ENCODE results near the gene ESPN.

ESPN gene

DNA sequence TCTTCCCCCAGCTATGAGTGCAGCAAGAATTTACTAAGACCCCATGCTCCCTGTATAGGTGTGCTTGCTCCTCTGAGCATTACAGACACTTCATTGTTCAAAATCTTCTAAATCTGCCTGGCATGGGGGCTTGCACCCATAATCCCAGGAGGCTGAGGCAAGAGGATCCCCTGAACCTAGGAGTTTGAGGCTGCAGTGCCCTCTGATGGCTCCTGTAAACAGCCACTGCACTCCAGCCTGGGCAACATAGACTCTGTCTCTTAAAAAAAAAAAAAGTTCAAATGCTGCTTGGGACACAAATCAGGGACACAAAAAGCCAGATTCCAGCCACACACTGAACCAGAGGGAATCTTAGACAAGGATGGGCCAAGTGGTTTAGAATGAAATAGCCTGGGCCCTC lies 27.6 kb upstream of the ESPN start:
- TF ChIP-seq, protein P1, sequence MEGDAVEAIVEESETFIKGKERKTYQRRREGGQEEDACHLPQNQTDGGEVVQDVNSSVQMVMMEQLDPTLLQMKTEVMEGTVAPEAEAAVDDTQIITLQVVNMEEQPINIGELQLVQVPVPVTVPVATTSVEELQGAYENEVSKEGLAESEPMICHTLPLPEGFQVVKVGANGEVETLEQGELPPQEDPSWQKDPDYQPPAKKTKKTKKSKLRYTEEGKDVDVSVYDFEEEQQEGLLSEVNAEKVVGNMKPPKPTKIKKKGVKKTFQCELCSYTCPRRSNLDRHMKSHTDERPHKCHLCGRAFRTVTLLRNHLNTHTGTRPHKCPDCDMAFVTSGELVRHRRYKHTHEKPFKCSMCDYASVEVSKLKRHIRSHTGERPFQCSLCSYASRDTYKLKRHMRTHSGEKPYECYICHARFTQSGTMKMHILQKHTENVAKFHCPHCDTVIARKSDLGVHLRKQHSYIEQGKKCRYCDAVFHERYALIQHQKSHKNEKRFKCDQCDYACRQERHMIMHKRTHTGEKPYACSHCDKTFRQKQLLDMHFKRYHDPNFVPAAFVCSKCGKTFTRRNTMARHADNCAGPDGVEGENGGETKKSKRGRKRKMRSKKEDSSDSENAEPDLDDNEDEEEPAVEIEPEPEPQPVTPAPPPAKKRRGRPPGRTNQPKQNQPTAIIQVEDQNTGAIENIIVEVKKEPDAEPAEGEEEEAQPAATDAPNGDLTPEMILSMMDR (IDR thresholded peaks at IDR 0.05; ENCODE audit: low read depth, low read length, missing control alignments), result no peak
- no peak for DNase-seq (ENCODE audit: low read depth)
- H3K4me3 ChIP-seq (ENCODE audit: low read depth, low read length), result no peak overlapping the region

DNA sequence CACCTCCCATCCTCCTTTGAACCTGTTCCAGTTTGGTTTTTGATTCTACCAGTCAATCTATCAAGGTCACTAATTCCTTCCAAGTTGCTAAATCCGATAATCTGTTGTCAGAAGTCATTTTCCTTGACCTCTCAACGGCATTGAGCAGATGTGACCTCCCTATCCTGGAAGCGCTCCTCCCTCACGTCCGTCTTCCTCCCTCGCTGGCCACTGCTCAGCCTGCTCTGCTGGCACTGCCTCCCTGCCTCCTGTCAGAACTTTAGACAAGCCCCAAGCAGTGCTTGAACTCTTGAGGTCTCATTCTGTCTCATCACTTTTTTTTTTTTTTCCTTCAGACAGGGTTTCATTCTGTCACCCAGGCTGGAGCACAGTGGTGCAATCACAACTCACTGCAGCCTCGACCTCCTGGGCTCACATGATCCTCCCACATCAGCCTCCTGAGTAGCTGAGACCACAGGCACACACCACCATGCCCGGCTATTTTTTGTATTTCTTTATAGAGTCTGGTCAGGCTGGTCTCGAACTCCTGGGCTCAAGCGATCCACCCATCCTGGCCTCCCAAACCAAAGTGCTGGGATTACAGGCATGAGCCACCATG lies 26.6 kb upstream of the ESPN start:
- TF ChIP-seq, protein P1 (IDR thresholded peaks at IDR 0.05; ENCODE audit: low read depth, low read length, missing control alignments), result no peak
- no peak overlapping the region for H3K4me3 ChIP-seq (ENCODE audit: low read depth, low read length)
- DNase-seq (ENCODE audit: low read depth), result no peak

DNA sequence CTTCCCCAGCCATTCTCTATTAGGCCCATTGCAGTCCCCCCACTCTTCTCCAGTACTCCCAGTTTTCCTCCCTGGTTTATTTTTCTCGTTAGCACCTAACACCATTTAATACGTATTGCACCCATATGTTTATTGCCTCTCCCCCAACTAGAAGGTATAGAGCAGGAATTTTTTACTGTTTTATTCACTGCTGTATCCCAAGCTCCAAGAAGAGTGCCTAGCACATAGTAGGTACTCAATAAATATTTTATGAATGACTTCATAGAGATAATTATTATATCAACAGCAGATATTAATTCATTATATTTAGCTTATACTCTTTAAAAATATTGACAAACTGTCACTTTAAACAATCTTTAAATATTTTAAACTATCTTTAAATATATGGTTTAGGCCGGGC lies 25.3 kb upstream of the ESPN start:
- TF ChIP-seq, protein P1 (IDR thresholded peaks at IDR 0.05; ENCODE audit: low read depth, low read length, missing control alignments), result no peak
- no peak overlapping the region for H3K4me3 ChIP-seq (ENCODE audit: low read depth, low read length)
- DNase-seq (ENCODE audit: low read depth), result no peak

DNA sequence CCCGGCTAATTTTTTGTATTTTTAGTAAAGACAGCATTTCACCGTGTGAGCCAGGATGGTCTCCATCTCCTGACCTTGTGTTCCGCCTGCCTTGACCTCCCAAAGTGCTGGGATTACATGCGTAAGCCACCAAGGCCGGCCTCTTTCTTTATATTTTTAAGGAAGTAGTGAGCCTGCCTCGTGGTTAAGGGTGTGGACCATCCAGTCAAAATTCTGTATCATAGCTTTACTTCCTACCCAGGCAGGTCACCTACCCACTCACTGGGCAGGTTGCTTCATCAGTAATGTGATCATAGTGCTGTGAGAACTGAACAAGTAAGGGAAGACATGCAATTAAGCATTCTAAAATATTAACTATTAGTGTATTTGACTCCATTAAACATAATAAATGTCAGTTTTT lies 22.9 kb upstream of the ESPN start:
- TF ChIP-seq, protein P1 (IDR thresholded peaks at IDR 0.05; ENCODE audit: low read depth, low read length, missing control alignments), result no peak
- no peak overlapping the region for H3K4me3 ChIP-seq (ENCODE audit: low read depth, low read length)
- no peak for DNase-seq (ENCODE audit: low read depth)

DNA sequence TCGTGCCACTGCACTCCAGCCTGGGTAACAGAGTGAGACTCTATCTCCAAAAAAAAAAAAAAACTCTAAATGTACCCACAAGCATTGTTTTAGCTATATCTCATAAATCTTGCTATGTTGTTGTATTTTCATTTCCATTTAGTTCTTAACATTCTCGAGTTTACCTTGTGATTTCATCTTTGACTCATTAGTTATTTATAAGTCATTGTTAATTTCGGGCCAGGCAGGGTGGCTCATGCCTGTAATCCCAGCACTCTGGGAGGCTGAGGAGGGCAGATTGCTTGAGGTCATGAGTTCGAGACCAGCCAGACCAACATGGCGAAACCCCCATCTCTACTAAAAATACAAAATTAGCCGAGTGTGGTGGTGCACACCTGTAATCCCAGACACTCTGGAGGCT lies 16.6 kb upstream of the ESPN start:
- no peak for DNase-seq (ENCODE audit: low read depth)
- TF ChIP-seq, protein P1 (IDR thresholded peaks at IDR 0.05; ENCODE audit: low read depth, low read length, missing control alignments), result no peak

DNA sequence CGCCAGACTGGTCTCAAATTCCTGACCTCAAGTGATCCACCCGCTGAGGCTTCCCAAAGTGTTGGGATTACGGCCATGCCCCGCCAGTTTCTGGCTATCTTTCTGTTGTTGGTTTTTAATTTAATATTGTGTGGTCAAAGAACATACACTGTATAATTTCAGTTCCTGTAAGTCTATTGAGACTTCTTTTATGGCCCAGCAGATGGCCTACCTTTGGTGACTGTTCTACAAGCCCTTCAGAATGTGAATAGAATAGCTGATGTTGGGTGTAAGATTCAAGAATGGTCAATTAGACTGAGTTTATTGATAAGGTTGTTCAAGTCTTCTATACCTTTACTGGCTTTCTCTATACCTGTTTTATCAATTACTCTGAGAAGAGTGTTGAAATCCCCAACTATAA lies 15.5 kb upstream of the ESPN start:
- no peak overlapping the region for H3K4me3 ChIP-seq (ENCODE audit: low read depth, low read length)
- TF ChIP-seq, protein P1 (IDR thresholded peaks at IDR 0.05; ENCODE audit: low read depth, low read length, missing control alignments), result no peak
- no peak for DNase-seq (ENCODE audit: low read depth)

More for the DNA sequence above, 16.6 kb upstream of the ESPN start:
- H3K4me3 ChIP-seq (ENCODE audit: low read depth, low read length), result no peak overlapping the region

DNA sequence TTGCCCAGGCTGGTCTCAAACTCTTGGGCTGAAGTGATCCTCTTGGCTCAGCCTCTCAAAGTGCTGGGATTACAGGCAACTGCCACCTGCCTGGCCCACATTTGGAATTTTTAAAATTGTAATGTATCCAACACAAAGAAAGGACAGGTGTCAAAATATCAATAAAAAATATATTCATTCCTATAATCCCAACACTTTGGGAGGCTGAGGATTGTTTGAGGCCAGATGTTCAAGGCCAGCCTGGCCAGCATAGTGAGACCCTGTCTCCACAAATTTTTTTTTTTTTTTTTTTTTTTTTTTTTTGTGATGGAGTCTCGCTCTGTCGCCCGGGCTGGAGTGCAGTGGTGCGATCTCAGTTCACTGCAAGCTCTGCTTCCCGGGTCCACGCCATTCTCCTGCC lies 14.8 kb upstream of the ESPN start:
- no peak overlapping the region for H3K4me3 ChIP-seq (ENCODE audit: low read depth, low read length)
- TF ChIP-seq, protein P1 (IDR thresholded peaks at IDR 0.05; ENCODE audit: low read depth, low read length, missing control alignments), result no peak
- DNase-seq (ENCODE audit: low read depth), result no peak

All from GM12864 (cell line).